GM23338 (cell line): ENCODE data around the gene BAD. TPM values are rescaled to one million over a fixed set of nuclear protein-coding genes. Genes with fewer than 3 reads are reported as not detected.
"Not testable (repeated sequence)": the region's sequence is repeated elsewhere in the genome, so short reads cannot be mapped to it uniquely, and the experiment has no call there.

ENCODE experiments used
- ATAC-seq: fragments of 200-7000 bp; cut with Tn5 transposase; 3 replicates; pipeline ENCODE4 v1.9.1; 2020
- DNase-seq: peaks from one replicate; pipeline ENCODE4 v3.0.0-alpha.2; 2015; ENCODE audit warnings: low spot score
- H2AFZ ChIP-seq: fragments of 200-600 bp; sonication (generic); 2 replicates; pipeline ENCODE4 v1.8.0; 2016; ENCODE audit warnings: antibody characterized with exemption, mild to moderate bottlenecking, moderate library complexity
- H3F3A ChIP-seq: fragments of 200-600 bp; sonication (generic); replicated peaks from 2 replicates; pipeline ENCODE4 v1.8.0; 2017; ENCODE audit warnings: antibody characterized with exemption, mixed run types, low read depth
- H3K27ac ChIP-seq: fragments of 200-600 bp; sonication (generic); 2 replicates; pipeline ENCODE4 v1.6.1; 2016; ENCODE audit warnings: low read depth
- H3K27me3 ChIP-seq: fragments of 200-600 bp; sonication (generic); 2 replicates; pipeline ENCODE4 v1.8.0; 2016; ENCODE audit warnings: mild to moderate bottlenecking, mixed run types, moderate library complexity; ENCODE audit not compliant: insufficient read depth
- H3K36me3 ChIP-seq: fragments of 200-600 bp; sonication (generic); 2 replicates; pipeline ENCODE4 v1.8.0; 2016; ENCODE audit warnings: mild to moderate bottlenecking; ENCODE audit not compliant: insufficient read depth
- H3K4me1 ChIP-seq: fragments of 200-600 bp; sonication (generic); 2 replicates; pipeline ENCODE4 v1.8.0; 2016; ENCODE audit warnings: mild to moderate bottlenecking, moderate library complexity; ENCODE audit not compliant: insufficient read depth
- H3K4me2 ChIP-seq: fragments of 200-600 bp; sonication (generic); 2 replicates; pipeline ENCODE4 v1.7.1; 2017; ENCODE audit warnings: mixed run types
- H3K4me3 ChIP-seq: fragments of 200-600 bp; sonication (generic); 2 replicates; pipeline ENCODE4 v1.6.1; 2016; ENCODE audit warnings: mixed run types
- H3K79me2 ChIP-seq: fragments of 200-600 bp; sonication (generic); replicated peaks from 2 replicates; pipeline ENCODE4 v1.8.0; 2017; ENCODE audit warnings: mild to moderate bottlenecking; ENCODE audit not compliant: insufficient read depth
- H3K9me2 ChIP-seq: fragments of 200-600 bp; sonication (generic); 2 replicates; pipeline ENCODE4 v1.8.0; 2017; ENCODE audit not compliant: insufficient read depth
- H4K20me1 ChIP-seq: fragments of 200-600 bp; sonication (generic); replicated peaks from 2 replicates; pipeline ENCODE4 v1.8.0; 2017; ENCODE audit warnings: mild to moderate bottlenecking; ENCODE audit not compliant: insufficient read depth
- H3K27ac Mint-ChIP-seq: 2 replicates; pipeline ENCODE4 v1.8.0; 2020; ENCODE audit warnings: inconsistent platforms, mild to moderate bottlenecking, moderate library complexity, mixed read lengths
- H3K27me3 Mint-ChIP-seq: 3 replicates; pipeline ENCODE4 v1.8.0; 2022; ENCODE audit warnings: low read depth, mild to moderate bottlenecking, moderate library complexity, mixed read lengths, inconsistent platforms; ENCODE audit not compliant: insufficient read depth, poor library complexity
- H3K36me3 Mint-ChIP-seq: 3 replicates; pipeline ENCODE4 v1.8.0; 2021; ENCODE audit warnings: low read depth, mild to moderate bottlenecking, inconsistent platforms, moderate library complexity, mixed read lengths
- H3K4me1 Mint-ChIP-seq: 3 replicates; pipeline ENCODE4 v1.8.0; 2020; ENCODE audit warnings: mild to moderate bottlenecking, inconsistent platforms, mixed read lengths
- H3K4me3 Mint-ChIP-seq: 3 replicates; pipeline ENCODE4 v1.8.0; 2021; ENCODE audit warnings: moderate library complexity, mild to moderate bottlenecking, inconsistent platforms, mixed read lengths
- H3K9me3 Mint-ChIP-seq: 3 replicates; pipeline ENCODE4 v1.8.0; 2020; ENCODE audit warnings: moderate library complexity, mild to moderate bottlenecking, inconsistent platforms, mixed read lengths
- CREB1 ChIP-seq: fragments of 250-450 bp; sonication (Bioruptor Pico); IDR thresholded peaks from 2 replicates; pipeline ENCODE4 v1.5.0; 2020; ENCODE audit warnings: low read depth, mild to moderate bottlenecking, moderate library complexity
- JUNB ChIP-seq: IDR thresholded peaks from one replicate; pipeline ENCODE4 v1.6.1; 2016; ENCODE audit warnings: antibody characterized with exemption; ENCODE audit not compliant: unreplicated experiment
- NANOG ChIP-seq: IDR thresholded peaks from 2 replicates; pipeline ENCODE4 v1.6.1; 2016; ENCODE audit warnings: antibody characterized with exemption, borderline replicate concordance
- POLR2AphosphoS5 ChIP-seq: IDR thresholded peaks from 2 replicates; pipeline ENCODE4 v1.6.1; 2016; ENCODE audit warnings: antibody characterized with exemption, low read depth
- ZNF331 ChIP-seq: fragments of 250-450 bp; sonication (Bioruptor Pico); IDR thresholded peaks from 2 replicates; pipeline ENCODE4 v1.5.0; 2020; ENCODE audit warnings: low read depth, mild to moderate bottlenecking, moderate library complexity
- polyA plus RNA-seq: library from polyadenylated mRNA; unstranded; fragments of >200 nt; fragmentation: Nextera tagmentation; extraction: Ambion mirVana; gene quantifications from 2 replicates; pipeline ENCODE4 v1.2.1, GENCODE V29; 2016
- total RNA-seq: library from RNA; depleted of rRNA; stranded (reverse); fragments of >200 nt; shearing (Covaris generic); gene quantifications from 2 replicates; pipeline ENCODE4 v1.2.3, GENCODE V29; 2014
- TF ChIP-seq, protein P1 (sequence below): IDR thresholded peaks from 2 replicates; pipeline ENCODE4 v1.6.1; 2016; ENCODE audit warnings: antibody characterized with exemption
- TF ChIP-seq, protein P2 (sequence below), 2 experiments: fragments of 200-600 bp in 1 of 2; sonication (generic) in 1 of 2; conservative IDR thresholded peaks; 2 replicates each; pipeline versions ENCODE4 v1.5.1 to v1.6.1; 2016 to 2017; ENCODE audit warnings: antibody characterized with exemption in 2 of 2, low read depth in 2 of 2, mild to moderate bottlenecking in 2 of 2, moderate library complexity in 1 of 2
- TF ChIP-seq, protein P3 (sequence below): IDR thresholded peaks from one replicate; pipeline ENCODE4 v1.6.1; 2018; ENCODE audit warnings: antibody characterized with exemption; ENCODE audit not compliant: unreplicated experiment

The BAD gene
- total and polyA plus RNA-seq, 2 experiments from 2014 or later, result 46.3 to 46.4 TPM

DNA sequence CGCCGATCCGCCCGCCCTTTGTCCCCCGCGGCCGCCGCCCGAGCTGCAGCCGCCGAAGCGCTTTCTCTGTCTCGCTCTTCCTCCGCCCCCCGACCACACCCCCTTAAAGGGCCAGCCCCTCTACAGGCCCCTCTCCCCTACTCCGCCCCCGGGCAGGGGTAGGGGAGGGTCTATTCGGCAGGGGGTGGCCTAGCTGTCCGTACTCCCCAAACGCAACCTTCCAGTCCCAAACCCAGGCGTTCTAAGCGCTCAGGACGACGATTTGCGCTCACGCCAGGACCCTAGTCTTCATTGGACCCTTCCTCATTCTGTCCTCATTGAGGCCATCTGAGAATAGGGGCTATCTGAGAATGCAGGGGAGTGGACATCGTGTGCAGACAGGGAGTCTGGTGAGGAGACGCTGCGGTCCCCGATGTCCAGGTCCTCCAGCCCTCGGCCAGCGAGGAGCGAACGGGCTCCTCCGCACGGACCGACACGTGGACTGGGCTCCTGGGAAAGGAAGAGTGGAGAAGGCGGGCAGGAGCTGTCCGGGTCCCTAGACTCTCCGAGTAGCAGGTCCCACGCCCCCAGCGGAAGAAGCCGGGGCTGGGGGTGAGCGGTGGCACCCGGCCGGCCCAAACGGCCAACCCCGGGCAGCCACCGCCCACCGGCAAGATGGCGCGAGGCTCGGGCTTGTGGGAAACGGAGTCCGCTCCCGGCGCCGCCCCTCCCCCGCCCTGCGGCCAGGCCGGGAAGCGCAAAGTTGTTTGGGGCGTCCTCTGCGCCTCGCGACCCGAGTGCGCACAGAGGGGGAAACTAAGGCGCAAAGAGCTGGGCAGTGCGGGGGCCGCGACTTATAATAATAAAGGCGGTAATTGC is 37.4 kb downstream of the BAD start, which contains the start of gene PPP1R14B:
TSS of gene PPP1R14B (minus strand) at position 73 of the 858 bp plus-strand sequence. CDS start 270 bp downstream, outside the sequence.
- peaks cover 17% of the 10 kb centered on the region for H3K36me3 Mint-ChIP-seq
- ATAC-seq (peak; percentile 48), DNase-seq (peak; percentile 95)
- H3K4me1 ChIP-seq, result peaks cover 44% of the 10 kb centered on the region
- H3K4me3 ChIP-seq, result peak within 1 kb of the TSS; percentile 100
- peak within 1 kb of the TSS; percentile 100 for H3K4me2 ChIP-seq
- peak within 1 kb of the TSS; percentile 95 for H3K27ac ChIP-seq
- peak within 1 kb of the TSS; percentile 88 for H3K4me3 Mint-ChIP-seq
- TF ChIP-seq JUNB (no peak), POLR2AphosphoS5 (peak; percentile 59), ZNF331 (no peak), NANOG (no peak), CREB1 (no peak; the same call in 1 of the 2 replicates)
- TF ChIP-seq, protein P1, sequence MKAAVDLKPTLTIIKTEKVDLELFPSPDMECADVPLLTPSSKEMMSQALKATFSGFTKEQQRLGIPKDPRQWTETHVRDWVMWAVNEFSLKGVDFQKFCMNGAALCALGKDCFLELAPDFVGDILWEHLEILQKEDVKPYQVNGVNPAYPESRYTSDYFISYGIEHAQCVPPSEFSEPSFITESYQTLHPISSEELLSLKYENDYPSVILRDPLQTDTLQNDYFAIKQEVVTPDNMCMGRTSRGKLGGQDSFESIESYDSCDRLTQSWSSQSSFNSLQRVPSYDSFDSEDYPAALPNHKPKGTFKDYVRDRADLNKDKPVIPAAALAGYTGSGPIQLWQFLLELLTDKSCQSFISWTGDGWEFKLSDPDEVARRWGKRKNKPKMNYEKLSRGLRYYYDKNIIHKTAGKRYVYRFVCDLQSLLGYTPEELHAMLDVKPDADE, result 0 out of 2 replicates have a peak, but pooled peaks have one; percentile 63
- TF ChIP-seq, protein P2, sequence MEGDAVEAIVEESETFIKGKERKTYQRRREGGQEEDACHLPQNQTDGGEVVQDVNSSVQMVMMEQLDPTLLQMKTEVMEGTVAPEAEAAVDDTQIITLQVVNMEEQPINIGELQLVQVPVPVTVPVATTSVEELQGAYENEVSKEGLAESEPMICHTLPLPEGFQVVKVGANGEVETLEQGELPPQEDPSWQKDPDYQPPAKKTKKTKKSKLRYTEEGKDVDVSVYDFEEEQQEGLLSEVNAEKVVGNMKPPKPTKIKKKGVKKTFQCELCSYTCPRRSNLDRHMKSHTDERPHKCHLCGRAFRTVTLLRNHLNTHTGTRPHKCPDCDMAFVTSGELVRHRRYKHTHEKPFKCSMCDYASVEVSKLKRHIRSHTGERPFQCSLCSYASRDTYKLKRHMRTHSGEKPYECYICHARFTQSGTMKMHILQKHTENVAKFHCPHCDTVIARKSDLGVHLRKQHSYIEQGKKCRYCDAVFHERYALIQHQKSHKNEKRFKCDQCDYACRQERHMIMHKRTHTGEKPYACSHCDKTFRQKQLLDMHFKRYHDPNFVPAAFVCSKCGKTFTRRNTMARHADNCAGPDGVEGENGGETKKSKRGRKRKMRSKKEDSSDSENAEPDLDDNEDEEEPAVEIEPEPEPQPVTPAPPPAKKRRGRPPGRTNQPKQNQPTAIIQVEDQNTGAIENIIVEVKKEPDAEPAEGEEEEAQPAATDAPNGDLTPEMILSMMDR (conservative IDR thresholded peaks at IDR 0.05; ENCODE audit: low read depth in 2 of 2), result no peak
- TF ChIP-seq, protein P3, sequence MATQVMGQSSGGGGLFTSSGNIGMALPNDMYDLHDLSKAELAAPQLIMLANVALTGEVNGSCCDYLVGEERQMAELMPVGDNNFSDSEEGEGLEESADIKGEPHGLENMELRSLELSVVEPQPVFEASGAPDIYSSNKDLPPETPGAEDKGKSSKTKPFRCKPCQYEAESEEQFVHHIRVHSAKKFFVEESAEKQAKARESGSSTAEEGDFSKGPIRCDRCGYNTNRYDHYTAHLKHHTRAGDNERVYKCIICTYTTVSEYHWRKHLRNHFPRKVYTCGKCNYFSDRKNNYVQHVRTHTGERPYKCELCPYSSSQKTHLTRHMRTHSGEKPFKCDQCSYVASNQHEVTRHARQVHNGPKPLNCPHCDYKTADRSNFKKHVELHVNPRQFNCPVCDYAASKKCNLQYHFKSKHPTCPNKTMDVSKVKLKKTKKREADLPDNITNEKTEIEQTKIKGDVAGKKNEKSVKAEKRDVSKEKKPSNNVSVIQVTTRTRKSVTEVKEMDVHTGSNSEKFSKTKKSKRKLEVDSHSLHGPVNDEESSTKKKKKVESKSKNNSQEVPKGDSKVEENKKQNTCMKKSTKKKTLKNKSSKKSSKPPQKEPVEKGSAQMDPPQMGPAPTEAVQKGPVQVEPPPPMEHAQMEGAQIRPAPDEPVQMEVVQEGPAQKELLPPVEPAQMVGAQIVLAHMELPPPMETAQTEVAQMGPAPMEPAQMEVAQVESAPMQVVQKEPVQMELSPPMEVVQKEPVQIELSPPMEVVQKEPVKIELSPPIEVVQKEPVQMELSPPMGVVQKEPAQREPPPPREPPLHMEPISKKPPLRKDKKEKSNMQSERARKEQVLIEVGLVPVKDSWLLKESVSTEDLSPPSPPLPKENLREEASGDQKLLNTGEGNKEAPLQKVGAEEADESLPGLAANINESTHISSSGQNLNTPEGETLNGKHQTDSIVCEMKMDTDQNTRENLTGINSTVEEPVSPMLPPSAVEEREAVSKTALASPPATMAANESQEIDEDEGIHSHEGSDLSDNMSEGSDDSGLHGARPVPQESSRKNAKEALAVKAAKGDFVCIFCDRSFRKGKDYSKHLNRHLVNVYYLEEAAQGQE, result no peak
- H3K27me3 ChIP-seq, result no peaks in the 10 kb centered on the region
- H3K4me1 Mint-ChIP-seq, result peaks cover 47% of the 10 kb centered on the region
- H3K27me3 Mint-ChIP-seq, result peaks cover 38% of the 10 kb centered on the region
- H3K9me3 Mint-ChIP-seq, result no peaks in the 10 kb centered on the region
- peak within 1 kb of the TSS; percentile 88 for H2AFZ ChIP-seq
- H3F3A ChIP-seq, result peaks cover 51% of the 10 kb centered on the region
- no peaks in the 10 kb centered on the region for H3K9me2 ChIP-seq
- no peaks in the 10 kb centered on the region; the same call in 1 of the 2 replicates for H4K20me1 ChIP-seq
- peaks cover 31% of the 10 kb centered on the region for H3K79me2 ChIP-seq
- peak within 1 kb of the TSS; percentile 95 for H3K27ac Mint-ChIP-seq
- no peaks in the 10 kb centered on the region for H3K36me3 ChIP-seq

DNA sequence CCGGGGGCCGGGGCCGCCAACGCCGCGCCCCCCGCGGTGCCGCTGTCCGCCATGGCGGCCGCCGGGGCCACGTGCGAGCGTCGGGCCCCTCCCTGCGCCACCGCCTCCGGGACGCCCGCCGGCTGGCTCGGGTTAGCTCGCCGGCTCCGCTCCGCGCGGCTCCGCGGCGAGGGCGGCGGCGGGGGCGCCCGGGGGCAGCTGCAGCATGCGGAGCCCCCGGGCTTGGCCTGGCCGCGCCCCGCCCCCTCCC is 37.9 kb downstream of the BAD start:
- H3K9me2 ChIP-seq, H2AFZ ChIP-seq, H3K27me3 ChIP-seq, H4K20me1 ChIP-seq, H3K27ac Mint-ChIP-seq, H3K27ac ChIP-seq, ATAC-seq, H3K36me3 ChIP-seq, H3K9me3 Mint-ChIP-seq, DNase-seq: not testable (repeated sequence)
- peaks cover 44% of the 10 kb centered on the region for H3K4me1 ChIP-seq
- H3K4me1 Mint-ChIP-seq, result peaks cover 47% of the 10 kb centered on the region
- peaks cover 17% of the 10 kb centered on the region for H3K36me3 Mint-ChIP-seq
- H3K79me2 ChIP-seq, result peaks cover 26% of the 10 kb centered on the region
- H3F3A ChIP-seq, result peaks cover 51% of the 10 kb centered on the region
- peak overlapping the region; percentile 88; the same call in 2 of the 3 replicates for H3K4me3 Mint-ChIP-seq
- peak overlapping the region; percentile 99 for H3K4me3 ChIP-seq
- H3K4me2 ChIP-seq, result peak overlapping the region; percentile 93; the same call in 1 of the 2 replicates
- peaks cover 36% of the 10 kb centered on the region for H3K27me3 Mint-ChIP-seq
